HL-60 (cell line): ENCODE measurements around the gene APOL1.

ENCODE experiments used
- POLR2AphosphoS5 ChIP-seq: IDR thresholded peaks from 2 replicates; pipeline ENCODE4 v1.6.1; 2012; ENCODE audit warnings: low read depth
- SPI1 ChIP-seq: IDR thresholded peaks from 2 replicates; pipeline ENCODE4 v1.6.1; 2012; ENCODE audit warnings: low read depth, mild to moderate bottlenecking, borderline replicate concordance

- TF ChIP-seq SPI1 (no peak), POLR2AphosphoS5 (no peak)
Measured at GRCh38 chr22:36252754-36253522, at the start of gene APOL1.
